Subcutaneous abdominal adipose tissue (tissue), 5 donors: ENCODE measurements around the gene SLC22A4.

Experiments
- H3K27ac ChIP-seq: one replicate; pipeline ENCODE4 v1.7.0; 2013; ENCODE audit warnings: low read depth, mild to moderate bottlenecking, inconsistent platforms, low read length, moderate library complexity
- H3K27me3 ChIP-seq, 5 donors: one replicate each; pipeline ENCODE4 v1.7.0; 2013; ENCODE audit warnings: low read length in 5 of 5, inconsistent platforms in 1 of 5; ENCODE audit not compliant: control insufficient read depth in 5 of 5, insufficient read depth in 4 of 5
- H3K36me3 ChIP-seq, 5 donors: one replicate each; pipeline ENCODE4 v1.7.0; 2013; ENCODE audit warnings: low read length in 5 of 5; ENCODE audit not compliant: control insufficient read depth in 5 of 5, insufficient read depth in 5 of 5
- H3K4me1 ChIP-seq, 5 donors: one replicate each; pipeline ENCODE4 v1.7.0; 2013; ENCODE audit warnings: low read length in 5 of 5, mild to moderate bottlenecking in 3 of 5, moderate library complexity in 1 of 5; ENCODE audit not compliant: control insufficient read depth in 5 of 5, insufficient read depth in 5 of 5
- H3K4me3 ChIP-seq, 5 donors: one replicate each; pipeline ENCODE4 v1.7.0; 2013; ENCODE audit warnings: low read length in 5 of 5, low read depth in 1 of 5
- H3K9ac ChIP-seq, 5 donors: one replicate each; pipeline ENCODE4 v1.7.0; 2013; ENCODE audit warnings: low read length in 5 of 5, mild to moderate bottlenecking in 4 of 5, moderate library complexity in 3 of 5
- H3K9me3 ChIP-seq, 5 donors: one replicate each; pipeline ENCODE4 v1.7.0; 2013; ENCODE audit warnings: low read length in 5 of 5; ENCODE audit not compliant: control insufficient read depth in 5 of 5
- donor health status: healthy.
- donor health status: healthy.
- donor health status: healthy.
- donor health status: healthy.
- donor health status: healthy.

Gene SLC22A4

DNA sequence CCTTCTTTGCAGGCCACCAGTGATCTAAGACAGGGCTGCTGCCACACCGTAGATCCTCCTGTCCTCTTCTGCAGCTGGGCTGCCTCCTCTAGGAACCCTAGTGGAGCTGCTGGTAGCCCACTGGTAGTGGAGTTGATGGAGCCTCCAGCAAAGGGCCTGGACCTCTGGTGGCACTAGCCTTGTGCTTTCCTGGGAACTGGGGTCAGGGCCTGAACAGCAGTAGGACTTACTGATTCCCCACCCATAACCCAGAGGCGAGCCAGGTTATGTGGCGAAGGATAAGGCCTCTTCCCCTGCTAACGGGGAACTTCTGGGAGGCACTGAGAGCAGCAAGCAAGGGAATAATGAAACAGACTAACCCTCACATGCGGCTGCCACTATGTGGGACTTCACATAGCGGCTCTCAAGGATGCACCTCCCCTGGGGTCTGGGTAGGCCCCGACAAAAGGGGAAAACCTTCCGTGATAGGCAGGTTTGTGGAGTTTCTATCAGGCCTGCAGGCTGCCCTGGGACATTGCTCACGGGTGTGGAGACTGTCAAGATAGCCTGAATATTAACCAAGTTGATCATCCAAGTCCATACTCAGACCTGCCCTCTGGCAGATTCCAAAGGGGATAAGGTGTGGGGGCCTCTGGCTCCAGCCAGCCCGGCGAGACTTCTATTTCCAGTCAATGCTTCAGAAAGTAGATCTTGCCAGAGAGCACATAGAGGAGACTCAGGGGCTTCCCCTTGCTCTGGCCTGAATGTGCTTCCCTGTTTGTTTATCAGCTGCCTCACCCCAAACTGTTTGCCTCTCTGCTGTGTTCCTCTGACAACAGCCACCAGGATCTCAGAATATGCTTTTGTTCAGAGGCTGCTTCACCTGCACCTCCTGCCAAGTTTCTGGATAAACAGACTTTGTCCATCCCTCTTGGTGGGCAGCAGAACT is 7.4 kb downstream of the SLC22A4 start:
- Histone ChIP-seq H3K36me3 (peaks cover 0 to 4% (median 0%) of the 10 kb centered on the region in 5 donors), H3K4me1 (no peaks in the 10 kb centered on the region), H3K9ac (no peak overlapping the region), H3K4me3 (no peak overlapping the region), H3K27ac (no peak overlapping the region), H3K9me3 (peaks cover 0 to 12% (median 4%) of the 10 kb centered on the region in 5 donors), H3K27me3 (no peaks in the 10 kb centered on the region)

DNA sequence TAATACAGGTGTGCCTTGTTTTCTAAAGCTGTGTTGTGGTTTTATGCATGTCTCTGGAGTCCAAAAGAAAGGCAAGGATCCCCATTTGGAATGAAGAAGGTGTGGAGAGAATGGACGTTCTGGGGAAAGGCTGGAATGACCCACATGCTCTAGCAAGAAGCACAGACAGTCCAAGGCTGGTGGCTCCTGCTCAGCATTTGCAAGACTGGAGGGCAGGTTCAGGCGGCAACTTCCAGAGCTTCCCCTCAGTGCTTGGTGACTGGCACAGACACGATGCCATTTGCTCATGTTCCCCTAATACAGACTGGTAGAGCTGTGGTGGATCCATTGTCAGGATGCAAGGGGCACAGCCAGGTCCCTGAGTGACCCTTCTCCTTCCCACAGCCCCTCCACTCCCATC is 8.2 kb downstream of the SLC22A4 start:
- no peak overlapping the region for H3K9ac ChIP-seq
- no peak overlapping the region for H3K4me3 ChIP-seq
- H3K4me1 ChIP-seq: no peaks in the 10 kb centered on the region
- H3K36me3 ChIP-seq: peaks cover 0 to 4% (median 0%) of the 10 kb centered on the region in 5 donors
- H3K27ac ChIP-seq: no peak overlapping the region
- H3K27me3 ChIP-seq: no peaks in the 10 kb centered on the region
- peaks cover 0 to 12% (median 4%) of the 10 kb centered on the region in 5 donors for H3K9me3 ChIP-seq

DNA sequence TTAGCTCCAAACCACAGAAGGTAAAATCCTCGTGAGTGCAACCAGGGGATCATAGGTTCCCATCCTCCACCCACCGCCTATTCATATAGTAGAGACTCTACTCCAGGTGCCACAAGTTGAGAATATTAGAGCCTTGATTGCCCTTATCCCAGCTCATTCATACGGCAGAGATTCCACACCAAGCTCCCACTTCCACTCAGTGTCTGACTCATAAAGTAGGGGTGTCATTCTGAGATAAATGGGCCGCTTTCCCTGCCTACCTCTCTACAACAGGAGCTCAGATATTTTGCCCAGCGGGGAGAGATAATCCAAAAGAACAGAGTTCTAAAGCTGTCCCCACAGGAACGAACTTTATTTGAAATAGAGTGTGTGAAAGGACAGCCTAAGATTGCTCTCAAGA is 9.4 kb downstream of the SLC22A4 start:
- Histone ChIP-seq H3K9me3 (peaks cover 0 to 12% (median 4%) of the 10 kb centered on the region in 5 donors), H3K27me3 (no peaks in the 10 kb centered on the region), H3K27ac (no peak overlapping the region), H3K36me3 (peaks cover 0 to 4% (median 0%) of the 10 kb centered on the region in 5 donors), H3K9ac (no peak overlapping the region), H3K4me1 (no peaks in the 10 kb centered on the region), H3K4me3 (no peak overlapping the region)

DNA sequence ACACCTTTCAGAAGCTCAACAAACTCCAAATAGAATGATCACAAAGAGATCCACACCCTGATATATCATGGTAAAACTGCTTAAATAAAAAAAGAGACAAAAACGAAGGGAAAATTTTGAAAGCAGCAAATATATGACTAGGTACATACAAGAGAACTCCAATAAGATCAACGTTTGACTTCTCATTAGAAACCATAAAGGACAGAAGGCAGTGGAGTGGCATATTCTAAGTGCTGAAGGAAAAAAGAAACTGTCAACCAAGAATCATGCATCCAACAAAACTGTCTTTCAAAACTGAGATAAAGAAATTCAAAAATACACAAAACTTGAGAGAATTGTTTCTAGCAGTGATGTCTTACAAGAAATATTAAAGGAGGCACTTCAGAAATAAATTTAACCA is 11.2 kb downstream of the SLC22A4 start:
- H3K36me3 ChIP-seq: peaks cover 0 to 4% (median 0%) of the 10 kb centered on the region in 5 donors
- no peak overlapping the region for H3K27ac ChIP-seq
- no peak overlapping the region for H3K4me3 ChIP-seq
- H3K27me3 ChIP-seq: no peaks in the 10 kb centered on the region
- H3K4me1 ChIP-seq: peaks cover 0 to 4% (median 1%) of the 10 kb centered on the region in 5 donors
- no peak overlapping the region for H3K9ac ChIP-seq
- peaks cover 0 to 12% (median 4%) of the 10 kb centered on the region in 5 donors for H3K9me3 ChIP-seq

DNA sequence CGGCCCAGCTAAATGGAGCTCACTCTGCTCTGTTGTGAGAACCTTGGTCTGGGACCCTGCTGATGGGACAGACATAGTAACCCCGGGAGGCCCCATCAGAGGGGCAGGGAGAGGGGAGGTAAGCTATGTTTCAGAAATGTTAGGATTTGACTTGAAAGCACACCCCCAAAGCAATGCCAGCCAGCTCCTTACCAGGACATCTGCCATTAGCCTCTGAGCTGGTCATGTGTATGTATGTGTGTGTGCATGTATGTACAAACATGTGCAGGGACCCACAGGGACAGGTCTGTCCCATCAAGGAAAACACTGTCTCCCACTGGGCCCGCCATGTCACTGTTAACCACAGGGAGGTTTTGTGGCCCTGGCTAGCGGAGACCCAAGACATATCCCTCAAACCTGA is 14.5 kb downstream of the SLC22A4 start:
- Histone ChIP-seq H3K4me3 (no peak overlapping the region), H3K36me3 (no peaks in the 10 kb centered on the region), H3K9me3 (peaks cover 0 to 12% (median 4%) of the 10 kb centered on the region in 5 donors), H3K9ac (no peak overlapping the region), H3K27me3 (no peaks in the 10 kb centered on the region), H3K27ac (no peak overlapping the region), H3K4me1 (peaks cover 0 to 8% (median 7%) of the 10 kb centered on the region in 5 donors)

DNA sequence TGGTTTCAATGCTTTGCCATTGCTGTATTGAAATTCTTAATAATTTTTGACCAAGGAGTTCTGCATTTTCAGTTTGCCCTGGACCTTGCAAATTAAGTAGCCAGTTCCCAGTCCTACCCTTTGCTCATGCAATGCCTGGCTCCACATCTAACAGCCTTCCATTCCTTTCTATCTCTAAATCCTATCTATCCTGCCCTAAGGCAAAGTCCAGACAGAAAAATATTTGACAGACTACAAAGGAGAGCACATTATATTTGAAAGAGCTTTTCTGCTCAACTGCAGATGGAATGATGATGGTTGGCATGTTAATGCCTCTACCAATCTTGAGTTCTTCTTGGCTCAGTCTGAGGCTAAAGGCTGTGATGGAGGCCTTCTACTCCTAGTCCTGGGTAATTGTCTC is 15.5 kb downstream of the SLC22A4 start:
- Histone ChIP-seq H3K4me3 (no peak overlapping the region), H3K4me1 (peaks cover 0 to 8% (median 7%) of the 10 kb centered on the region in 5 donors), H3K27ac (no peak overlapping the region)

DNA sequence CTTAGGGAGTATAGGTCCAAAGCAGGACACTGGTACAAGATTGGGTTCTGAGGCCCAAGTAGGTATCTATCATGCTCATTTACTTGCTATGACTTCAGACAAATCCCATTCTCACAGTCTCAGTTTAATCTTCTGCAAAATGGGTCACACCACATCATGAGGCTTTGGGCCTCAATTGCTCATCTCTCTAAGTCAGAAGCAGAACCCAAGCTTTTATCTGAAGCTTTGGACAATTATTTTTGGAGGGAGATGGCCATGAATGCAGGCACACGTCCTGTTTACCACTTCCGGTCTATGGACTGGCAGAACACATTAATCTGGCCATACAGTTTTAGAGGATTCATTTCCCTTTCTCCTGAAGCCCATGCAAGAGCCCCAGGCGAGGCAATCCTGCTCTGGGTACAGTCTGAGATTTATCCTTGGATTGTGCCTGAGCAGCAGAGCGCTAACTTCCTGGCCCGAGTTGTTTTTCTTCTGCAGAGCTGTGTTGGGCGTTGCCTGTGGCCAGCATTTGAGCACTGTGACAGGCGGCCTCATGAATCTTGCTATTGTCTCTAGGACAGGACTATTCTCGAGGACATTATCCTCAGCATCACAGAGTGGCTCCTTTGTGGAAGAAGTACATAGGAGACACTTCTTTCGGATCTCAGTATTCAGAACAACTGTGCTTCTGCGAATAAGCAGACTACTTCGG is 16.1 kb downstream of the SLC22A4 start:
- H3K36me3 ChIP-seq: no peaks in the 10 kb centered on the region
- H3K27me3 ChIP-seq: no peaks in the 10 kb centered on the region
- H3K4me1 ChIP-seq: peaks cover 0 to 8% (median 7%) of the 10 kb centered on the region in 5 donors
- H3K4me3 ChIP-seq: no peak overlapping the region
- H3K9ac ChIP-seq: no peak overlapping the region
- peaks cover 0 to 5% (median 2%) of the 10 kb centered on the region in 5 donors for H3K9me3 ChIP-seq
- H3K27ac ChIP-seq: no peak overlapping the region

More for the DNA sequence above, 15.5 kb downstream of the SLC22A4 start:
- Histone ChIP-seq H3K9me3 (peaks cover 0 to 5% (median 4%) of the 10 kb centered on the region in 5 donors), H3K9ac (no peak overlapping the region), H3K27me3 (no peaks in the 10 kb centered on the region), H3K36me3 (no peaks in the 10 kb centered on the region)

DNA sequence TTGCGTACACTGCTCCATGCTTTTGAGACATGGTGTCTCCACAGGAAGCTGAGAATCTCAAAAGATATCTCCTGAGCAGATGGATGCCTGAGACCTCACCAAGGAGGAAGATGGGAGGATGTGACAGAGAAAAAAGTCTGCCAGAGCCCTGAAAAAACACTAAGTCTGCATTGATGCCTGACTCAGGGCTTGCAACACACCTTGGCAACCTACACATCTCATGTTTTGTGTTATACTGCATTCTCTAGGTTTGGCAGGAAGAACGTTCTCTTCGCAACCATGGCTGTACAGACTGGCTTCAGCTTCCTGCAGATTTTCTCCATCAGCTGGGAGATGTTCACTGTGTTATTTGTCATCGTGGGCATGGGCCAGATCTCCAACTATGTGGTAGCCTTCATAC is 19.2 kb downstream of the SLC22A4 start:
- peaks cover 0 to 7% (median 0%) of the 10 kb centered on the region in 5 donors for H3K36me3 ChIP-seq
- H3K4me3 ChIP-seq: no peak overlapping the region
- H3K4me1 ChIP-seq: peaks cover 0 to 8% (median 7%) of the 10 kb centered on the region in 5 donors
- no peak overlapping the region for H3K9ac ChIP-seq
- H3K27ac ChIP-seq: no peak overlapping the region
- no peaks in the 10 kb centered on the region for H3K27me3 ChIP-seq
- no peaks in the 10 kb centered on the region for H3K9me3 ChIP-seq

DNA sequence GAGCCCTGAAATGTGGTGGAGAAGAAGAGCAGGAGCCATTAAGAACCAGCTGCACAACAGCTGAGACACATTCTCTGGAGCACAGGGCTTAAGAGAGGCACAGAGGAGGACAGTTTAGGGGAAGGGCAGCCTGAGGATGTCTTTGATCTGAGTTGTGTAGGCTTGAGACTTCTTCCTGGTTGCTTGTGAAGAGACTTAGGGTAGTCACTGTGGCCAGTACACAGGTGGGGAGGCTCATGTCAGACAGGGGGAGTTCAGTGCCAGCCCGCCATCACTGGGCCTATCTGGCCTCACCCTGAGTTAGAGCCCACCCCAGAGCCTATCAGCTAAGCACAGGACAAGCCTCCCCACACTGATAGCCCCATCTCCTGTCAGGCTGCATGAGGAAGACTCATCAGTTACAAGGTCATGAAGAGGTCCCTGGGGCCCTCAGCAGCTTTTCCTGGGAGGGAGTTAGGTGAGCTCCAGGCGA is 19.8 kb downstream of the SLC22A4 start:
- H3K36me3 ChIP-seq: peaks cover 0 to 7% (median 0%) of the 10 kb centered on the region in 5 donors

More for the DNA sequence above, 19.8 kb downstream of the SLC22A4 start:
- no peak overlapping the region for H3K9ac ChIP-seq
- peaks cover 0 to 8% (median 7%) of the 10 kb centered on the region in 5 donors for H3K4me1 ChIP-seq
- no peaks in the 10 kb centered on the region for H3K27me3 ChIP-seq
- H3K4me3 ChIP-seq: no peak overlapping the region
- no peak overlapping the region for H3K27ac ChIP-seq
- no peaks in the 10 kb centered on the region for H3K9me3 ChIP-seq
